ENCODE measurements around the gene PCYT2. TPM values are rescaled to one million over a fixed set of nuclear protein-coding genes. Genes with fewer than 3 reads are reported as not detected.

Gene PCYT2
- 24.7 to 31.4 TPM (median 26.3 TPM) in 3 replicates for total RNA-seq (2021)
- Bru-seq, nascent RNA: percentile 49 among the genes with signal in this experiment
- long read RNA-seq, experiment 1, full-length matches to known transcripts: 123 of 165 reads
- long read RNA-seq, experiment 1, partial matches to known transcripts: 10 of 165 reads
- long read RNA-seq, experiment 1, other reads (novel, unspliced or antisense): 32 of 165 reads
- long read RNA-seq, experiment 2, full-length matches to known transcripts: 14 of 35 reads
- long read RNA-seq, experiment 2, partial matches to known transcripts: 5 of 35 reads
- long read RNA-seq, experiment 2, other reads (novel, unspliced or antisense): 16 of 35 reads
- long read RNA-seq, experiment 3, full-length matches to known transcripts: 1 of 3 reads
- long read RNA-seq, experiment 3, partial matches to known transcripts: 2 of 3 reads
- long read RNA-seq, experiment 3, other reads (novel, unspliced or antisense): 0 of 3 reads

DNA sequence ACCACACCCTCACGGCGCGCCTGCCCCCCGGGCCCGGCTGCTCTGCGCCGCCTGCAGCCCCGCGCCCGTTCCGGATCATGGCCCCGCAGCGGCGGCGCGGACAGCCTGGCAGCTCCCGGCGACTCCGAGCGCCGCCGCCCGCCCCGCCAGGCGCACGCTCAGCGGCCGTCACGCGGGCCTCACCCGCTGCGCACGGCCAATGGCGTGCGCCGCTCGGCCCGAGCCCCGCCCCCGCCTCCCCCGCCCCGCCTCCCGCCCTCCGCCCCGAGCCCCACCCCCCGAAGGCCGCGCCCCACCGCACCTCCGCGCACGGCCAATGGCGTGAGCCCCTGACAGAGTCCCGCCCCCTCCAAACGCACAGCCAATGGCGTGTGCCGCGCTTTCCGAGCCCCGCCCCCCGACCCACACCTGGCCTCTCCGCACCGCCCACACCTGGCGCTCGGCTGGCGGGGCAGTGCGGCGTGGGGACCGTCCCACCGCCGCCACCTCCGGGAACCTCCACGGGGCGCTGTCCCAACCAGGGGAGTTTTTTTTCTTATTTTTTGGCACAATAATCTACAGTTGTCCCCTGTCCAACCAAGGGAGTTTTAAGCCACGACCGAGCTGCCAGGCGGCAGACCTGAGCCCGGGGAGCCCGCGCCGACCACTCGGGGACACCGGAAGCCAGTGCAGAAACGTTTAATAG, at the start of gene PCYT2:
Gene PCYT2, minus strand, starts transcription at position 123 of the 685 bp plus-strand sequence. Its CDS starts 44 bp downstream, at position 79.
- Mint-ChIP-seq H3K27ac (no peak within 1 kb of the TSS; the same call in 1 of the 2 replicates), H3K4me3 (peak within 1 kb of the TSS; percentile 80), H3K27me3 (ENCODE audit: low read depth) (no peaks in the 10 kb centered on the region), H3K9me3 (no peaks in the 10 kb centered on the region), H3K4me1 (peaks cover 3% of the 10 kb centered on the region; the same call in 1 of the 2 replicates), H3K36me3 (peaks cover 17% of the 10 kb centered on the region)
- ChIA-PET CTCF (interaction anchor here (1.6 to 3.4 kb wide), 4 partner anchors 12 to 119 kb away, joined by 5 to 15 read pairs (median 8); no protein-coding TSS in a partner anchor), POLR2A (interaction anchor here (1.0 kb wide), 2 partner anchors 42 to 67 kb away, joined by 3 read pairs; no protein-coding TSS in a partner anchor)
- ATAC-seq: peak; percentile 95
- DNase-seq (ENCODE audit: low spot score): peak; percentile 96
- peak; percentile 70 for TF ChIP-seq SP1 (CRISPR knock-in tag; conservative IDR thresholded peaks at IDR 0.05)
- TF ChIP-seq, protein P1, sequence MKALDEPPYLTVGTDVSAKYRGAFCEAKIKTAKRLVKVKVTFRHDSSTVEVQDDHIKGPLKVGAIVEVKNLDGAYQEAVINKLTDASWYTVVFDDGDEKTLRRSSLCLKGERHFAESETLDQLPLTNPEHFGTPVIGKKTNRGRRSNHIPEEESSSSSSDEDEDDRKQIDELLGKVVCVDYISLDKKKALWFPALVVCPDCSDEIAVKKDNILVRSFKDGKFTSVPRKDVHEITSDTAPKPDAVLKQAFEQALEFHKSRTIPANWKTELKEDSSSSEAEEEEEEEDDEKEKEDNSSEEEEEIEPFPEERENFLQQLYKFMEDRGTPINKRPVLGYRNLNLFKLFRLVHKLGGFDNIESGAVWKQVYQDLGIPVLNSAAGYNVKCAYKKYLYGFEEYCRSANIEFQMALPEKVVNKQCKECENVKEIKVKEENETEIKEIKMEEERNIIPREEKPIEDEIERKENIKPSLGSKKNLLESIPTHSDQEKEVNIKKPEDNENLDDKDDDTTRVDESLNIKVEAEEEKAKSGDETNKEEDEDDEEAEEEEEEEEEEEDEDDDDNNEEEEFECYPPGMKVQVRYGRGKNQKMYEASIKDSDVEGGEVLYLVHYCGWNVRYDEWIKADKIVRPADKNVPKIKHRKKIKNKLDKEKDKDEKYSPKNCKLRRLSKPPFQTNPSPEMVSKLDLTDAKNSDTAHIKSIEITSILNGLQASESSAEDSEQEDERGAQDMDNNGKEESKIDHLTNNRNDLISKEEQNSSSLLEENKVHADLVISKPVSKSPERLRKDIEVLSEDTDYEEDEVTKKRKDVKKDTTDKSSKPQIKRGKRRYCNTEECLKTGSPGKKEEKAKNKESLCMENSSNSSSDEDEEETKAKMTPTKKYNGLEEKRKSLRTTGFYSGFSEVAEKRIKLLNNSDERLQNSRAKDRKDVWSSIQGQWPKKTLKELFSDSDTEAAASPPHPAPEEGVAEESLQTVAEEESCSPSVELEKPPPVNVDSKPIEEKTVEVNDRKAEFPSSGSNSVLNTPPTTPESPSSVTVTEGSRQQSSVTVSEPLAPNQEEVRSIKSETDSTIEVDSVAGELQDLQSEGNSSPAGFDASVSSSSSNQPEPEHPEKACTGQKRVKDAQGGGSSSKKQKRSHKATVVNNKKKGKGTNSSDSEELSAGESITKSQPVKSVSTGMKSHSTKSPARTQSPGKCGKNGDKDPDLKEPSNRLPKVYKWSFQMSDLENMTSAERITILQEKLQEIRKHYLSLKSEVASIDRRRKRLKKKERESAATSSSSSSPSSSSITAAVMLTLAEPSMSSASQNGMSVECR (CRISPR knock-in tag; IDR thresholded peaks at IDR 0.05; ENCODE audit: borderline replicate concordance): no peak
- 0 out of 2 replicates have a peak, but pooled peaks have one; percentile 45 for TF ChIP-seq NFYB (CRISPR knock-in tag; conservative IDR thresholded peaks at IDR 0.05; ENCODE audit: low read depth)
- TF ChIP-seq NR1H2 (CRISPR knock-in tag; IDR thresholded peaks at IDR 0.05): no peak
- TF ChIP-seq, protein P2, sequence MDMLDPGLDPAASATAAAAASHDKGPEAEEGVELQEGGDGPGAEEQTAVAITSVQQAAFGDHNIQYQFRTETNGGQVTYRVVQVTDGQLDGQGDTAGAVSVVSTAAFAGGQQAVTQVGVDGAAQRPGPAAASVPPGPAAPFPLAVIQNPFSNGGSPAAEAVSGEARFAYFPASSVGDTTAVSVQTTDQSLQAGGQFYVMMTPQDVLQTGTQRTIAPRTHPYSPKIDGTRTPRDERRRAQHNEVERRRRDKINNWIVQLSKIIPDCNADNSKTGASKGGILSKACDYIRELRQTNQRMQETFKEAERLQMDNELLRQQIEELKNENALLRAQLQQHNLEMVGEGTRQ (CRISPR knock-in tag; IDR thresholded peaks at IDR 0.05): peak; percentile 74

DNA sequence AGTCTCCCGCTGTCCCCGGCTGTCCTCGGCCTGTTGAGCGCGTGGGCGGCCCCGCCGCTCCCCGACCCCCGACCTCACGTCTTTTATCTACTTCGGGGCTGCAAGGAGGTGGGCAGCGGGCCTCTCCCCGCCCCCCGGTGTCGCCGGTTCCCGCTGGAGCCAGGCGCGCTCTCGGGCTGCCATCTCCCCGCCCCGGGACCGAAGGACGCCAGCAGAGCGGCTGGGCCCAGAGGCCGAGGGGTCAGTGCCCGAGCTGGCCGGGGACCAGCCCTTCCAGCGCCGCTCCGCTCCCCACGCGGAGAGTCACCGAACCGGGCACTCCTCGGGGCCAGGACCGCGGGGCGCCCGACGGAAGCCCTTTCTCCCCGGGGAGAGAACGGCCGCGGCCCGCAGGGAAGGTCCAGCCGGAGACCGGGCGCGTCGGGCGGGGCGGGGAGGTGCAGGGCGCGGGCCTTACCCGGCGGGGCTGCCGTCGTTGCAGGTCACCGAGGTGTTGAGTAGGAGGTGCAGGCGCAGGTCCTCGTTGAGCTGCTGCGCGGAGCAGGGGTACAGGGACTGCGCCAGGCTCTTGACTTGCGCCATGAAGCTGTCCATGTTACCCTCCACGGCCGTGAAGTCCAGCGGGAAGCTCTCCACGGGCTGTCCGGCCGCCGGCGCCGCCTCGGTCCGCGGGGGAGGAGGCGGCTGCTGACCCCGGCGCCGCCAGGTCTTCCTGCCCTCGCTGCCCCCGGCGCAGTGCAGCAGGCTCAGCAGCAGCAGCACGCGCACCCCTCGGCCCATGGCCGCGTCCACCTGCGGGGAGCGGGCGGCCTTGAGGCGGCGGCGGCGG, 49.1 kb upstream of the PCYT2 start:
- Mint-ChIP-seq H3K4me3 (peak overlapping the region; percentile 44; the same call in 1 of the 2 replicates), H3K4me1 (0 out of 2 replicates have a peak, but pooled peaks cover 4% of the 10 kb centered on the region), H3K27ac (no peak overlapping the region), H3K27me3 (ENCODE audit: low read depth) (peaks cover 75% of the 10 kb centered on the region), H3K9me3 (no peaks in the 10 kb centered on the region), H3K36me3 (no peaks in the 10 kb centered on the region)
- peak; percentile 19 for ATAC-seq
- ChIA-PET CTCF (interaction anchor here (0.6 to 4.6 kb wide), 23 partner anchors 8 to 194 kb away, joined by 3 to 56 read pairs (median 5); partner anchors contain the start of genes CENPX, DCXR, LRRC45 and MAFG), POLR2A (interaction anchor here (0.5 to 1.0 kb wide), 2 partner anchors 14 to 23 kb away, joined by 3 read pairs; partner anchors contain the start of gene PYCR1)
- DNase-seq (ENCODE audit: low spot score): no peak
- TF ChIP-seq, protein P3, sequence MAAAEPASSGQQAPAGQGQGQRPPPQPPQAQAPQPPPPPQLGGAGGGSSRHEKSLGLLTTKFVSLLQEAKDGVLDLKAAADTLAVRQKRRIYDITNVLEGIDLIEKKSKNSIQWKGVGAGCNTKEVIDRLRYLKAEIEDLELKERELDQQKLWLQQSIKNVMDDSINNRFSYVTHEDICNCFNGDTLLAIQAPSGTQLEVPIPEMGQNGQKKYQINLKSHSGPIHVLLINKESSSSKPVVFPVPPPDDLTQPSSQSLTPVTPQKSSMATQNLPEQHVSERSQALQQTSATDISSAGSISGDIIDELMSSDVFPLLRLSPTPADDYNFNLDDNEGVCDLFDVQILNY (CRISPR knock-in tag; IDR thresholded peaks at IDR 0.05): no peak
- TF ChIP-seq ATF1 (CRISPR knock-in tag; IDR thresholded peaks at IDR 0.05): no peak
- no peak for TF ChIP-seq ZNF138 (CRISPR knock-in tag; conservative IDR thresholded peaks at IDR 0.05)
- TF ChIP-seq, protein P4, sequence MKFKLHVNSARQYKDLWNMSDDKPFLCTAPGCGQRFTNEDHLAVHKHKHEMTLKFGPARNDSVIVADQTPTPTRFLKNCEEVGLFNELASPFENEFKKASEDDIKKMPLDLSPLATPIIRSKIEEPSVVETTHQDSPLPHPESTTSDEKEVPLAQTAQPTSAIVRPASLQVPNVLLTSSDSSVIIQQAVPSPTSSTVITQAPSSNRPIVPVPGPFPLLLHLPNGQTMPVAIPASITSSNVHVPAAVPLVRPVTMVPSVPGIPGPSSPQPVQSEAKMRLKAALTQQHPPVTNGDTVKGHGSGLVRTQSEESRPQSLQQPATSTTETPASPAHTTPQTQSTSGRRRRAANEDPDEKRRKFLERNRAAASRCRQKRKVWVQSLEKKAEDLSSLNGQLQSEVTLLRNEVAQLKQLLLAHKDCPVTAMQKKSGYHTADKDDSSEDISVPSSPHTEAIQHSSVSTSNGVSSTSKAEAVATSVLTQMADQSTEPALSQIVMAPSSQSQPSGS (CRISPR knock-in tag; IDR thresholded peaks at IDR 0.05; ENCODE audit: borderline replicate concordance, low read depth): no peak
- TF ChIP-seq, protein P2 (CRISPR knock-in tag; IDR thresholded peaks at IDR 0.05): peak; percentile 22; the same call in 1 of the 2 replicates
- no peak for TF ChIP-seq NR1H2 (CRISPR knock-in tag; IDR thresholded peaks at IDR 0.05)
